Measurements from ENCODE around the gene YIPF3.
"Not testable (repeated sequence)": the region's sequence is repeated elsewhere in the genome, so short reads cannot be mapped to it uniquely, and the experiment has no call there.

Gene YIPF3
- long read RNA-seq, transcript YIPF3-208 (9 exons, 1,321 nt) = minor isoform, 8 of 525 reads
- long read RNA-seq, transcript YIPF3-202 (9 exons, 1,576 nt) = major isoform, 462 of 525 reads
- long read RNA-seq, partial matches to known transcripts = 6 of 525 reads
- long read RNA-seq, other reads (novel, unspliced or antisense) = 49 of 525 reads

DNA sequence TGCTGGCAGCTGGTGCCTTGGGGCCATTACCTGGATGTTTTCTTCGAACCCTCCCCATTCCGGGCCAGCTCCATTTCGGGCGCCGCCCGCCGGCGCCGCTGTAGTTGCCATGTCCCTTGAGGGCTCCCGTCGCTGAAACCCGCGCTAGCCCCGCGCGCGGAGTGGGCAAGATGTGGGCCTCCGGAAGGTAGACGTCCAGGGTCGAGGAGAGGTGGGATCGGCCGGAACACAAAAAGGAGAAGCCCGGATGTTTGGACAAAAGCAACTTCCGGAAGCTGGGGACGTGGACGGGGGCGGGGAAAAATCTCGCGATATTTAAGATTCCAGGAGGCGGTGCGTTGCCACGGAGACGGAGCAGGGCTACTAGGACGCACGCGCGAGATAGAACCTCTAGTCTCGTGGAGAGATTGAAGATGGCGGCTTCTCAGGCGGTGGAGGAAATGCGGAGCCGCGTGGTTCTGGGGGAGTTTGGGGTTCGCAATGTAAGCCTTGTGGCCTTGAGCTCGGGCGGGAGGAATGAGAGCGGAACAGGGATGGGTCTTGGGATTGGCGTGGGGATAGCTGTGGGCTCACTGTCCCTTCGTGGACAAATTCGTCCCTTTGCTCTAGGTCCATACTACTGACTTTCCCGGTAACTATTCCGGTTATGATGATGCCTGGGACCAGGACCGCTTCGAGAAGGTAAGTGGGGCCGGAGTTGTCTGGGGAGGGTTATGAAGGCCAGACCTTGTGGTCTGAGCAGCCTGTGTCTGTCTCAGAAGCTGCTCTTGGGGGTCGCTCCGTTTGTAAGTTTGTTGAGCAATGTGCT is at the start of gene YIPF3, which contains the start of gene POLR1C:
Gene YIPF3, minus strand, starts transcription at position 230 of the 808 bp plus-strand sequence. Its CDS starts 119 bp downstream, at position 111.
Gene POLR1C, plus strand, starts transcription at position 393 of the 808 bp plus-strand sequence. Its CDS starts 21 bp downstream, at position 414.
- H3K27ac ChIP-seq (replicated peaks) = peak within 1 kb of the TSS; percentile 82
- no peaks in the 10 kb centered on the region for H3K27me3 ChIP-seq (ENCODE audit: insufficient read depth, poor library complexity, severe bottlenecking)
- DNase-seq (ENCODE audit: low read depth in 1 of 2, low spot score in 1 of 2) = peak; percentile 90 to 98
- H3K4me3 ChIP-seq (replicated peaks; ENCODE audit: insufficient read depth, low read length) = peak within 1 kb of the TSS; percentile 92
- TF ChIP-seq GABPA (IDR thresholded peaks at IDR 0.05; ENCODE audit: low read depth) = peak; percentile 97
- TF ChIP-seq SPI1 (IDR thresholded peaks at IDR 0.05; ENCODE audit: borderline replicate concordance, low read depth) = peak; percentile 39; the same call in 1 of the 2 replicates
- TF ChIP-seq CTCF (IDR thresholded peaks at IDR 0.05; ENCODE audit: insufficient read depth, low read length) = no peak
- peak; percentile 54 for TF ChIP-seq REST (IDR thresholded peaks at IDR 0.05; ENCODE audit: insufficient replicate concordance, low read depth)
- peak; percentile 92 for TF ChIP-seq POLR2AphosphoS5 (IDR thresholded peaks at IDR 0.05; ENCODE audit: low read depth)

DNA sequence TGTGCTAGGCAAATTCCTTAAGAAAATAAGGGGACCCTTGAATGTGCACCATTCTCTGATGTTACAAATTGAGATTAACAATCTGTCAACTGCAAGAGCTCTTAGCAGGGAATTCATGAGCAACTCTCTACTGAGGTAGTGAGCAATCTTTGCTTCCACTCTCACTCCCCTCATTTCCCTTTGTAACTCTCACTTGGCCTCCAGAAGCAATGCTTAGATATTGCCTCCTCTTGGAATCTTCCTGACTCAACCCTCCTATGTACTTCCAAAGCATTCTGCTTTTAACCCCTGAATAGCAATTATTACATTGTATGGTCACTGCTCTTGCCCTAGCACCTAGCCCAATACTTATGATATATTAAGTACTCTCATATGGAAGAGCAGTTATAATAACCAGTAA is 42.6 kb upstream of the YIPF3 start:
- Histone ChIP-seq H3K4me3 (replicated peaks; ENCODE audit: insufficient read depth, low read length) (no peak overlapping the region), H3K27me3 (ENCODE audit: insufficient read depth, poor library complexity, severe bottlenecking) (no peaks in the 10 kb centered on the region), H3K27ac (replicated peaks) (no peak overlapping the region)
- TF ChIP-seq CTCF (IDR thresholded peaks at IDR 0.05; ENCODE audit: insufficient read depth, low read length) = no peak
- TF ChIP-seq GABPA (IDR thresholded peaks at IDR 0.05; ENCODE audit: low read depth) = no peak
- no peak for TF ChIP-seq SPI1 (IDR thresholded peaks at IDR 0.05; ENCODE audit: borderline replicate concordance, low read depth)
- no peak for TF ChIP-seq POLR2AphosphoS5 (IDR thresholded peaks at IDR 0.05; ENCODE audit: low read depth)
- no peak for TF ChIP-seq REST (IDR thresholded peaks at IDR 0.05; ENCODE audit: insufficient replicate concordance, low read depth)
- DNase-seq (ENCODE audit: low read depth in 1 of 2, low spot score in 1 of 2) = no peak

DNA sequence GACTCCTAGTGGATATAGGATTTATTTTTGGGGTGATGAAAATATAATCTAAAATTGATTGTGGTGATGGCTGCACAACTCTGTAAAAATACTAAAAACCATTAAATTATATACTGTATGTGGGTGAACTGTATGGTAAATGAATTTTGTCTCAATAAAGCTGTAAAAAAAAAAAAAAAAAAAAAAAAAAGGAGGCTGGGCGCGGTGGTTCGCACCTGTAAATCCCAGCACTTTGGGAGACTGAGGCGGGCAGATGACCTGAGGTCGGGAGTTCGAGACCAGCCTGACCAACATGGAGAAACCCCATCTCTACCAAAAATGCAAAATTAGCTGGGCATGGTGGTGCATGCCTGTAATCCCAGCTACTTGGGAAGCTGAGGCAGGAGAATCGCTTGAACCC is 40.9 kb upstream of the YIPF3 start:
- H3K27ac ChIP-seq (replicated peaks); H3K4me3 ChIP-seq (replicated peaks; ENCODE audit: insufficient read depth, low read length); H3K27me3 ChIP-seq (ENCODE audit: insufficient read depth, poor library complexity, severe bottlenecking); DNase-seq (ENCODE audit: low read depth in 1 of 2, low spot score in 1 of 2): not testable (repeated sequence)

DNA sequence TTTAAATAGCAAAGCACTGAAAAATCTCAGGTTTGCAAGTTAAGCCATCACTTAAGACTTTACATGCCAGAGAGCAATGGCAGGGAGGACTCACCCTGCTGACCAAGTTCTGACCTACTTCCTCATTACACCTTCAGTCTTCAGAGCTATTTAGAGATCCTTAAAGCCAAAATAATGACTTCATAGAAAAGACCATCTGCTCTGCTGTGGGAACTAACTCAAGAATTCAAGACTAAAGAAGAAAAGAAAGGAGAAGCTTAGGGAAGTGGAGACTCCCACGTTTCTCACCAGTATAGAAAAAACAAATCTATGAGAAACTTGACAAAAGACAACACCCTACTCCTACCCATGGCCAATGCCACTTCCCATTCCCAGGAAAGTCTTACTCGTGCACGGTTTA is 30.5 kb upstream of the YIPF3 start:
- TF ChIP-seq GABPA (IDR thresholded peaks at IDR 0.05; ENCODE audit: low read depth) (no peak), POLR2AphosphoS5 (IDR thresholded peaks at IDR 0.05; ENCODE audit: low read depth) (no peak), REST (IDR thresholded peaks at IDR 0.05; ENCODE audit: insufficient replicate concordance, low read depth) (no peak)
- Histone ChIP-seq H3K27ac (replicated peaks) (no peak overlapping the region), H3K4me3 (replicated peaks; ENCODE audit: insufficient read depth, low read length) (no peak overlapping the region), H3K27me3 (ENCODE audit: insufficient read depth, poor library complexity, severe bottlenecking) (no peaks in the 10 kb centered on the region)
- DNase-seq (ENCODE audit: low read depth in 1 of 2, low spot score in 1 of 2) = no peak

All from HL-60 (cell line).